Gastrocnemius medialis (tissue), 4 donors: ENCODE measurements around the gene LURAP1L. TPM values are rescaled to one million over a fixed set of nuclear protein-coding genes. Genes with fewer than 3 reads are reported as not detected.

Experiments
- ATAC-seq, 2 donors: fragments of 150-250 bp; one replicate each; pipeline ENCODE4 v1.9.1; 2016
- DNase-seq, 2 donors: peaks; one replicate each; pipeline ENCODE4 v3.0.0-alpha.2; 2019
- H3K27ac ChIP-seq, 4 donors: fragments of 200-600 bp; sonication (generic); 1 replicate in 1 of 4; 2 replicates in 3 of 4; pipeline ENCODE4 v1.5.1; 2016 to 2018; ENCODE audit warnings: mild to moderate bottlenecking in 2 of 4, moderate library complexity in 1 of 4
- H3K27me3 ChIP-seq, 3 donors: fragments of 200-600 bp; sonication (generic) in 2 of 3; 1 replicate in 1 of 3; 2 replicates in 2 of 3; pipeline versions ENCODE4 v1.5.1 to v1.6.0; 2016 to 2019; ENCODE audit warnings: mild to moderate bottlenecking in 1 of 3, moderate library complexity in 1 of 3
- H3K36me3 ChIP-seq, 2 donors: fragments of 200-600 bp; sonication (generic) in 1 of 2; one replicate each; pipeline ENCODE4 v1.5.1; 2017 to 2018
- H3K4me1 ChIP-seq, 2 donors: fragments of 200-600 bp; sonication (generic) in 1 of 2; one replicate each; pipeline ENCODE4 v1.5.1; 2016 to 2017; ENCODE audit warnings: mild to moderate bottlenecking in 2 of 2
- H3K4me3 ChIP-seq, 4 donors: fragments of 200-600 bp; sonication (generic) in 3 of 4; 1 replicate in 1 of 4; 2 replicates in 3 of 4; pipeline ENCODE4 v1.5.1; 2016 to 2019; ENCODE audit warnings: mild to moderate bottlenecking in 2 of 4
- H3K9me3 ChIP-seq, 3 donors: fragments of 200-600 bp; sonication (generic) in 2 of 3; 1 replicate in 1 of 3; 2 replicates in 2 of 3; pipeline ENCODE4 v1.5.1; 2016 to 2019
- CTCF ChIP-seq, 5 experiments: fragments of 450-650 bp in 3 of 5; fragments of 200-600 bp in 2 of 5; sonication (generic) in 2 of 5; IDR thresholded peaks in 4 of 5; conservative IDR thresholded peaks in 1 of 5; 1 replicate in 4 of 5; 2 replicates in 1 of 5; pipeline ENCODE4 v1.5.1; 2016 to 2019; ENCODE audit warnings: antibody characterized with exemption in 5 of 5, mild to moderate bottlenecking in 3 of 5, moderate library complexity in 3 of 5
- POLR2A ChIP-seq, 2 donors: fragments of 450-650 bp; IDR thresholded peaks; one replicate each; pipeline ENCODE4 v1.6.1; 2017; ENCODE audit warnings: antibody characterized with exemption in 2 of 2, mild to moderate bottlenecking in 2 of 2, moderate library complexity in 2 of 2
- in situ Hi-C, 4 donors: fragments of 200-750 bp; cut with MboI; loops; one replicate each; pipeline versions ENCODE4 v1.15.0 to v1.8.0; 2017; ENCODE audit warnings: low sequenced_read_pairs in 4 of 4
- intact Hi-C: fragments of 100-400 bp; cut with DNase I; formaldehyde crosslinking; loops from one replicate; pipeline ENCODE4 v1.15.1; 2023; ENCODE audit warnings: low total_unique reads
- total RNA-seq, 4 donors: library from RNA; depleted of rRNA; stranded (reverse); fragments of >200 nt; gene quantifications; one replicate each; pipeline versions ENCODE4 v1.1.0 to v1.2.3, GENCODE V29; 2016

LURAP1L gene
- total RNA-seq, 4 donors from 2014 or later: 0.75 to 2.3 (median 2.0) TPM

DNA sequence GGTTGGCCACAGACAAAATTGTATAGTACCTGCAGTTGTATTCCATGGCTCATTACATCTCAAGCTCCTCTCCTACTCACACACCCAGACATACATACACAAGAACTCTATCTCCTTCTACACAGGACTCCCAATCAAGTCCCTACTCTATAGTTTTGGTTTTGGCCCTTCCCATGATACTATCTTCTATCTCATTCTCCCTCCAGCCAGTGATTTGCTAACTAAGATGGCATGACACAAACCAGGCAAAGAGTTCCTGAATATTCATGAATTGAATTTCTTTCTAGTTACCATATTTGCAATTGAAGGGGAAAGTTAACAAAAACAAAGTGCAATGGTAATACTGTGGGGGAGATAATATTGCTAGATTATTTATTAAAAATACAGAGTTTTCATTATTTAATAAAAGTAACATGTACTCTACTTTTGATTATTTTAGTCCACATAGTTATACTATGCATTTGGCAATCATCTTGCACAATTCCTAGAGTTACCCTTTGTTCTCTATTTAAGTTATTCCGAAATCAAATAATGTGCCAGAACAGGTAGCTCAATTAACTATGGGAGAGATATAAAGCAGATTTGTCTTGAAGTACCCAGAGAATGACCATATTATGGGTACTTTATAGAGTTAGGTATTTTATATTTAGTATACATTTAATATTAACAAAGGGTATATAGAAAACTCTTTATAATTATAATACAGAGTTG is 9.6 kb upstream of the LURAP1L start:
- Histone ChIP-seq H3K36me3 (no peaks in the 10 kb centered on the region), H3K9me3 (no peaks in the 10 kb centered on the region), H3K4me3 (no peak overlapping the region), H3K27ac (no peak overlapping the region), H3K4me1 (no peaks in the 10 kb centered on the region), H3K27me3 (no peaks in the 10 kb centered on the region)
- in situ Hi-C loops (no loop called here), intact Hi-C loops (no loop called here)
- ATAC-seq (no peak), DNase-seq (no peak)
- TF ChIP-seq CTCF (IDR thresholded peaks at IDR 0.05 in 4 of 5, conservative IDR thresholded peaks at IDR 0.05 in 1 of 5) (no peak), POLR2A (IDR thresholded peaks at IDR 0.05) (no peak)

DNA sequence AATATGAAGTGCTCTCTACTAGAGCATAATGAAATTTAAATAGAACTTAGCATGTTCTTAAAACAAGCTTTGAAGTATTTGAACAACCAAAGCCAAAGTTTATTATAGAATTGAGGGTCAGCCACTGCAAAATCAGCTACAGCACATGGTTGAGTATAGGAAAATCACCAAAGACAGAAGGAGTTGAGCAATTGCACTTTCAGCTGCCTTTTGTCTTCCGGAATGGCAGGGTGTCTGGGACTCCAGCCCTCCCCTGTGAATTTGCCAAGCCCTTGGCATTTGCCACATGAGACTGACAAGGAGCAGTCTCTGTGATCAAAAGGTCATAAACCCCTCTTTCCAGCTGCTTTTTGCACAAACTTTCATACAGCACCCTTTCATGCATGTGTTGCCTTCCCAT is 8.5 kb upstream of the LURAP1L start:
- H3K4me3 ChIP-seq: no peak overlapping the region
- H3K9me3 ChIP-seq: no peaks in the 10 kb centered on the region
- H3K36me3 ChIP-seq: no peaks in the 10 kb centered on the region
- intact Hi-C loops (no loop called here), in situ Hi-C loops (no loop called here)
- H3K27me3 ChIP-seq: no peaks in the 10 kb centered on the region
- DNase-seq (no peak), ATAC-seq (no peak)
- no peaks in the 10 kb centered on the region for H3K4me1 ChIP-seq
- TF ChIP-seq CTCF (IDR thresholded peaks at IDR 0.05 in 4 of 5, conservative IDR thresholded peaks at IDR 0.05 in 1 of 5): no peak
- TF ChIP-seq POLR2A (IDR thresholded peaks at IDR 0.05): no peak
- no peak overlapping the region for H3K27ac ChIP-seq

DNA sequence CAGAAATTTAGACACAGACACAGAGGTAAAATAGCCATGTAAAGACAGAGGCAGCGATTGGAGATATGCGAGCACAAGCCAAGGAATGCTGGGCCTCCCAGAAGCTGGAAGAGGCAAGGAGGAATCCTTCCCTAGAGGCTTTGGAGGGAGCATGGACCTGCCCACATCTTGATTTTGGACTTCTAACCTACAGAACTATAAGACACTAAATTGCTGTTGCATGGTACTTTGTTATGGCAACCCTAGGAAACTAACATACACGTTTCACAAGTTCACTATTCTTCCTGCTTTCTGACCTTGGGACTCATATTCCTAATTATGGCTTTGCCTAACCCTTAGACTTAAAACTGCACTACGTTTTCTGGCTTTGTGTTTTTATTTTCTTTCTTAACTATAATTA is 4.6 kb upstream of the LURAP1L start:
- DNase-seq: no peak
- H3K27me3 ChIP-seq: no peaks in the 10 kb centered on the region
- H3K4me1 ChIP-seq: no peaks in the 10 kb centered on the region
- ATAC-seq: no peak
- intact Hi-C loops: loop anchor here (10.0 kb wide), 1 partner anchor 105 kb away; no protein-coding TSS in a partner anchor
- TF ChIP-seq POLR2A (IDR thresholded peaks at IDR 0.05): no peak
- no peak for TF ChIP-seq CTCF (IDR thresholded peaks at IDR 0.05 in 4 of 5, conservative IDR thresholded peaks at IDR 0.05 in 1 of 5)
- H3K36me3 ChIP-seq: no peaks in the 10 kb centered on the region
- H3K4me3 ChIP-seq: no peak overlapping the region
- no peaks in the 10 kb centered on the region for H3K9me3 ChIP-seq
- in situ Hi-C loops: no loop called here
- no peak overlapping the region for H3K27ac ChIP-seq

GRCh38 chr9:12771891-12772290 is 2.9 kb upstream of the LURAP1L start:
- H3K27me3 ChIP-seq: no peaks in the 10 kb centered on the region
- H3K27ac ChIP-seq: no peak overlapping the region
- no peak for TF ChIP-seq CTCF (IDR thresholded peaks at IDR 0.05 in 4 of 5, conservative IDR thresholded peaks at IDR 0.05 in 1 of 5)
- no peak for TF ChIP-seq POLR2A (IDR thresholded peaks at IDR 0.05)
- no peak overlapping the region for H3K4me3 ChIP-seq
- H3K9me3 ChIP-seq: no peaks in the 10 kb centered on the region
- DNase-seq (no peak), ATAC-seq (no peak)
- in situ Hi-C loops: no loop called here
- peaks cover 0 to 8% of the 10 kb centered on the region in 2 donors for H3K4me1 ChIP-seq
- intact Hi-C loops: loop anchor here (10.0 kb wide), 1 partner anchor 103 kb away; no protein-coding TSS in a partner anchor
- H3K36me3 ChIP-seq: no peaks in the 10 kb centered on the region
